AG09319 (cell line): ENCODE results near the gene RPL36.

Experiments used
- DNase-seq: peaks from one replicate; pipeline ENCODE4 v3.0.0-alpha.2; 2010; ENCODE audit warnings: low read depth; ENCODE audit errors: extremely low read depth
- CTCF ChIP-seq: IDR thresholded peaks from 2 replicates; pipeline ENCODE4 v1.5.1; 2011; ENCODE audit warnings: low read depth, mild to moderate bottlenecking, inconsistent platforms, low read length, moderate library complexity

Gene RPL36

GRCh38 chr19:5672708-5673459 lies 17.2 kb upstream of the RPL36 start:
- no peak for TF ChIP-seq CTCF
- no peak for DNase-seq

DNA sequence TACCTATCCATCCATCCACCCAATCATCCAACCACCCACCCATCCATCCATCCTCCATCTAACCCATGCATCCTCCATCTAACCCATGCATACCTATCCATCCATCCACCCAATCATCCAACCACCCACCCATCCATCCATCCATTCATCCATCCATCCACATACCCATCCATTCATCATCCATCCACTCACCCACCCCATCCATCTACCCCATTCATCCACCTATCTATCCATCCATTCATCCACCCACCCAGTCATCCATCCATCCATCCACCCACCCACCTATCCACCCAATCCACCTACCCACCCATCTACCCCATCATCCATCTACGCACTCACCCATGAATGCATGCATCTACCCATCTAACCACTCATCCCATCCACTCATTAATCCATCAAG lies 16.3 kb upstream of the RPL36 start:
- no peak for DNase-seq
- no peak for TF ChIP-seq CTCF

GRCh38 chr19:5674714-5675113 lies 15.4 kb upstream of the RPL36 start:
- DNase-seq, result no peak
- TF ChIP-seq CTCF, result no peak

DNA sequence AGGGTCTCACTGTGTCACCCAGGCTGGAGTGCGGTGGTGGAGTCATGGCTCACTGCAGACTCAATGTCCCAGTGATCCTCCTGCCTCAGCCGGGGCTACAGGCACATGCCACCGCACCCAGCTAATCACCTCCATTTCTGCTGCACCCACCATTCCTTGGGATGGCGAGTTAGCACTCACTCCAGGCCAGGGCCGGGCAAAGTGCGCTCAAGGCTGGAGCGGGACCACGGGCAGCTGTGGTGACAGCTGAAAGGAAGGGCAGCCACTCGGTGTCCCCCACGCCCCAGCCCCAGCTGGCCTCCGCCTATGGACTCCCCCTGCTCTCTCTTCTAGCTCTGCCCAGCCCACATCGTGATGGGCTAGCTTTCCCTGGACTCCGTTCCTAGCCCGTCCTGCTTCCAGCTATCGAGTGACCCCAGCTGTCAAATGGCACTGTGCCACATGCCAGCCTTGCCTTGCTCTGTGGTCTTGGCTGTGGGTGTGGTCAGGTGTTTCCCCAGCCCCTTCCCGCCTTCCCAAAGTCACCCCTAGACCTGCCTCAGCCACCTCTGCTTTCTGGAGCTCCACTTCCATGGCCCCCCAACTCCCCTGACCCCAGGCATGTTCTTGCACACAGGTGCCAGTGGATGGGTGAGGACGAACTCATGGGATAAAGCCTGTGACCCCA lies 13.9 kb upstream of the RPL36 start:
- TF ChIP-seq CTCF, result no peak
- DNase-seq, result no peak

DNA sequence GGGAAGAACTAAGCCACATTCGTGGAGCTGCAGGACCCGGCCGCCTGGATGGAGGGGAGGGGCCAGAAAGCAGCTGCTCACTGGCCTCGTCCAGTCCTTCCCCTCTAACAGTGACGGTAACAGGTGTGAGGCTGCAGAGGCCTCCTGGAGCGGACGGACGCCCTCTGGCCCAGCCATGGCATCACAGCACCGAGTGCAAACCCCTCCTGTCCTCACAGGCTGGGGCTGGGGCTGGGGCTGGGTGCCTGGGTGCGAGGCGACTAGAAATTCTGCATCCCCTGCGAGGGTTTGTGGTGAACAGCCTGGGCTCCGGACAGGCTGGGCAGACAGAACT lies 13.4 kb upstream of the RPL36 start:
- DNase-seq, result no peak
- no peak for TF ChIP-seq CTCF

GRCh38 chr19:5677136-5677535 lies 13.0 kb upstream of the RPL36 start:
- DNase-seq, result no peak

More at GRCh38 chr19:5677136-5677535, 13.0 kb upstream of the RPL36 start:
- no peak for TF ChIP-seq CTCF
